A673 (cell line): ENCODE results near the gene HDAC4.

Experiments used
- EZH2 ChIP-seq: fragments of 200-600 bp; sonication (generic); IDR thresholded peaks from 2 replicates; pipeline ENCODE4 v1.6.1; 2017; ENCODE audit warnings: borderline replicate concordance, low read depth, mild to moderate bottlenecking, mixed read lengths, antibody characterized with exemption, low read length; ENCODE audit not compliant: poor library complexity, severe bottlenecking
- TF ChIP-seq, protein P1 (sequence below): fragments of 300-800, 200-600 bp; sonication (generic); conservative IDR thresholded peaks from 2 replicates; pipeline ENCODE4 v1.5.1; 2017; ENCODE audit warnings: low read depth, mild to moderate bottlenecking, antibody characterized with exemption, low read length, moderate library complexity, mixed read lengths

DNA sequence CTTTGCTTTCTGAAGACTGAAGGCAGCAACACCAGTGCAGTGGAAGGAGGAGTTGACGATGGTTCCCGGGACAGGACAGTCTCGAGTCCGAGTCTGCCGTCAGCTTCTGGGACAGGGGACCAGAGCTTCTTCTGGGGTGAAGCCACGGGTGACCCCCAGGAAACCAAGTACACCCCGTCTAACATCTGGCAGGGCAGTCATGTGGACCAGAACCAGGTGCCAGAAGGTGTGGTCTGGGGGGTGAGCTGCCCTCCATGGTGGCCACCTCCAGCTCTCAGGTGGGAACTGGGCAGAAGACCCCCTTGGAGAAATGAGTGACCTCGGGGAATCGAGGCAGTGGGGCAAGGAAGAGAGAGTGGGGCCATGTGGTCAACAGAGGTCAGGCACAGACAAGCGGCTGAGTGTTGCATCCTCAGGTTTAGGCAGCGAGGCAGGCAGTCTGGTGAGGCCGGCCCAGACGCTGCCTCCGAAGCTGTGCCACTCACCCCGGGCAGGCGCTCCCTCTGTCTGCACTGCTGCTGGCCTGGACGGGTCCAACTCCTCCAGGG, 204.3 kb downstream of the HDAC4 start:
- TF ChIP-seq, protein P1, sequence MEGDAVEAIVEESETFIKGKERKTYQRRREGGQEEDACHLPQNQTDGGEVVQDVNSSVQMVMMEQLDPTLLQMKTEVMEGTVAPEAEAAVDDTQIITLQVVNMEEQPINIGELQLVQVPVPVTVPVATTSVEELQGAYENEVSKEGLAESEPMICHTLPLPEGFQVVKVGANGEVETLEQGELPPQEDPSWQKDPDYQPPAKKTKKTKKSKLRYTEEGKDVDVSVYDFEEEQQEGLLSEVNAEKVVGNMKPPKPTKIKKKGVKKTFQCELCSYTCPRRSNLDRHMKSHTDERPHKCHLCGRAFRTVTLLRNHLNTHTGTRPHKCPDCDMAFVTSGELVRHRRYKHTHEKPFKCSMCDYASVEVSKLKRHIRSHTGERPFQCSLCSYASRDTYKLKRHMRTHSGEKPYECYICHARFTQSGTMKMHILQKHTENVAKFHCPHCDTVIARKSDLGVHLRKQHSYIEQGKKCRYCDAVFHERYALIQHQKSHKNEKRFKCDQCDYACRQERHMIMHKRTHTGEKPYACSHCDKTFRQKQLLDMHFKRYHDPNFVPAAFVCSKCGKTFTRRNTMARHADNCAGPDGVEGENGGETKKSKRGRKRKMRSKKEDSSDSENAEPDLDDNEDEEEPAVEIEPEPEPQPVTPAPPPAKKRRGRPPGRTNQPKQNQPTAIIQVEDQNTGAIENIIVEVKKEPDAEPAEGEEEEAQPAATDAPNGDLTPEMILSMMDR = no peak
- TF ChIP-seq EZH2 = no peak
